Prostate gland (tissue), 2 donors: Measurements from ENCODE around the gene CALB2.

ENCODE experiments used
- POLR2A ChIP-seq: fragments of 450-650 bp; IDR thresholded peaks from one replicate; pipeline ENCODE4 v1.6.1; 2016; ENCODE audit warnings: antibody characterized with exemption, mild to moderate bottlenecking
- TF ChIP-seq, protein P1 (sequence below), 4 experiments: fragments of 200-600 bp in 2 of 4; fragments of 450-650 bp in 2 of 4; sonication (generic) in 2 of 4; IDR thresholded peaks; 1 replicate in 3 of 4; 2 replicates in 1 of 4; pipeline ENCODE4 v1.5.1; 2016 to 2019; ENCODE audit warnings: antibody characterized with exemption in 4 of 4, mild to moderate bottlenecking in 2 of 4, moderate library complexity in 2 of 4

DNA sequence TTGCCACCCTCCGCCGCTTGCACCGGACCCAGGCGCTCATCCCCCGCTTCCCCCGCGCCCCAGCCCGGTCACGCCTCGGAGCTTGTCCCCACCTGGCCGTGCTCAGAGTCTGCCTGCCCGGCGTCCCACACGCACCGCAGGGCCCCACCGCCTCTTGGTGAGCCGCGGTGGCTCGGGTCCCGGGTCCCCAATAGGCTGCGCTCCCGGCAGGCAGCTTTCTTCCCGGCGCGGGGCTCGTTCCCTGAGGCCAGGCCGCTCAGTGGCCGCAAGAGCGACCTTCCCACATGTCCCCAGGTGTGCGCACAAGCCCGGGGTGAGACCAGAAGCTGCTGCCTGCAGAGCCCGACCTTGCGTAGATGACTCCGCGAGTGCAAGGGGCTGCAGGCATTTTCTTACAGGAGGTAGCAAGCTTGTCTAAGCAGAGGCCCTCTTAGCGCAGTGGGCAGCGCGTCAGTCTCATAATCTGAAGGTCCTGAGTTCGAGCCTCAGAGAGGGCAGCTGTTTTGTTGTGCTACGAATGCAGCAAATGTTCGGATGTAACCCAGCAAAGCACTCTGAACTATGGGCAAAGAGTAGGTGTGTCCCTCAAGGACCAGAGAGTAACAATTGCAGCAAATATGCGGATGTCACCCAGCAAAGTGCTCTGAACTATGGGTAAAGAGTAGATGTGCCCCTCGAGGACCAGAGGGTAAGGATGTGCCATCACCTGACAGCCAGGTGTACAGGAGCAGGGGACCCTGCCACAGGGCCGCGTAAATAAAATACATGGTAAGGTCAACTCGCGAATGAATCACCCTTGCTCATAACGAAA, 67.8 kb downstream of the CALB2 start:
- TF ChIP-seq, protein P1, sequence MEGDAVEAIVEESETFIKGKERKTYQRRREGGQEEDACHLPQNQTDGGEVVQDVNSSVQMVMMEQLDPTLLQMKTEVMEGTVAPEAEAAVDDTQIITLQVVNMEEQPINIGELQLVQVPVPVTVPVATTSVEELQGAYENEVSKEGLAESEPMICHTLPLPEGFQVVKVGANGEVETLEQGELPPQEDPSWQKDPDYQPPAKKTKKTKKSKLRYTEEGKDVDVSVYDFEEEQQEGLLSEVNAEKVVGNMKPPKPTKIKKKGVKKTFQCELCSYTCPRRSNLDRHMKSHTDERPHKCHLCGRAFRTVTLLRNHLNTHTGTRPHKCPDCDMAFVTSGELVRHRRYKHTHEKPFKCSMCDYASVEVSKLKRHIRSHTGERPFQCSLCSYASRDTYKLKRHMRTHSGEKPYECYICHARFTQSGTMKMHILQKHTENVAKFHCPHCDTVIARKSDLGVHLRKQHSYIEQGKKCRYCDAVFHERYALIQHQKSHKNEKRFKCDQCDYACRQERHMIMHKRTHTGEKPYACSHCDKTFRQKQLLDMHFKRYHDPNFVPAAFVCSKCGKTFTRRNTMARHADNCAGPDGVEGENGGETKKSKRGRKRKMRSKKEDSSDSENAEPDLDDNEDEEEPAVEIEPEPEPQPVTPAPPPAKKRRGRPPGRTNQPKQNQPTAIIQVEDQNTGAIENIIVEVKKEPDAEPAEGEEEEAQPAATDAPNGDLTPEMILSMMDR (IDR thresholded peaks at IDR 0.05) = no peak
- TF ChIP-seq POLR2A = no peak
